SK-N-DZ (cell line): ENCODE results near the gene ZNF205.

ENCODE experiments used
- DNase-seq: peaks from one replicate; pipeline ENCODE4 v3.0.0-alpha.2; 2015; ENCODE audit warnings: low spot score

Gene ZNF205

GRCh38 chr16:3084969-3085670, 27.3 kb upstream of the ZNF205 start:
- no peak for DNase-seq

GRCh38 chr16:3085868-3086595, 26.4 kb upstream of the ZNF205 start:
- DNase-seq, result no peak

GRCh38 chr16:3086596-3087242, 25.7 kb upstream of the ZNF205 start:
- DNase-seq, result no peak

GRCh38 chr16:3087243-3088235, 24.8 kb upstream of the ZNF205 start:
- DNase-seq, result no peak

- no peak for DNase-seq
Observed at GRCh38 chr16:3088450-3088849, 23.9 kb upstream of the ZNF205 start.

- no peak for DNase-seq
Observed at GRCh38 chr16:3088925-3089716, 23.3 kb upstream of the ZNF205 start.

GRCh38 chr16:3089717-3090592, 22.4 kb upstream of the ZNF205 start:
- DNase-seq, result no peak

GRCh38 chr16:3091551-3091950, 20.8 kb upstream of the ZNF205 start:
- no peak for DNase-seq

- no peak for DNase-seq
Observed at GRCh38 chr16:3092501-3092941, 19.9 kb upstream of the ZNF205 start.

- no peak for DNase-seq
Observed at GRCh38 chr16:3094289-3095027, 17.9 kb upstream of the ZNF205 start.

- DNase-seq, result no peak
Observed at GRCh38 chr16:3095869-3096268, 16.5 kb upstream of the ZNF205 start.

- no peak for DNase-seq
Observed at GRCh38 chr16:3096362-3096761, 16.0 kb upstream of the ZNF205 start.

GRCh38 chr16:3097266-3097665, 15.1 kb upstream of the ZNF205 start:
- no peak for DNase-seq

- DNase-seq, result no peak
Observed at GRCh38 chr16:3098459-3099394, 13.7 kb upstream of the ZNF205 start, which contains the start of gene ZSCAN10. Gene ZSCAN10, minus strand, starts transcription at chr16:3099294. Its CDS starts 6,357 bp downstream, at chr16:3092937.

GRCh38 chr16:3099395-3099731, 13.0 kb upstream of the ZNF205 start:
- DNase-seq, result no peak

GRCh38 chr16:3099732-3100499, 12.5 kb upstream of the ZNF205 start:
- peak; percentile 82 for DNase-seq
